AG04450 (cell line): ENCODE results near the gene OGFRL1. TPM values are rescaled to one million over a fixed set of nuclear protein-coding genes. Genes with fewer than 3 reads are reported as not detected.
"Not testable (repeated sequence)": the region's sequence is repeated elsewhere in the genome, so short reads cannot be mapped to it uniquely, and the experiment has no call there.

Source experiments
- CTCF ChIA-PET: fragments of 300-600, 350-600 bp; formaldehyde crosslinking; extraction: SDS; loops from one replicate; lab custom pipeline; 2022; ENCODE audit warnings: antibody characterized with exemption, inconsistent platforms; lab: Charles Lee
- POLR2A ChIA-PET: fragments of 350-600 bp; formaldehyde crosslinking; extraction: SDS; loops from one replicate; lab custom pipeline; 2021; ENCODE audit warnings: antibody characterized with exemption, inconsistent platforms; lab: Yijun Ruan, JAX
- DNase-seq: peaks from one replicate; pipeline ENCODE4 v3.0.0-alpha.2; 2011; ENCODE audit warnings: low read depth, low spot score
- H3K27ac ChIP-seq: one replicate; pipeline ENCODE4 v1.5.1; 2012; ENCODE audit warnings: low read depth, low read length, control low read depth
- H3K27me3 ChIP-seq: one replicate; pipeline ENCODE4 v1.6.0; 2012; ENCODE audit warnings: low read length; ENCODE audit not compliant: control insufficient read depth, insufficient read depth
- H3K4me3 ChIP-seq: 2 replicates; pipeline ENCODE4 v1.5.1; 2011; ENCODE audit warnings: mild to moderate bottlenecking, low read depth, low read length, control low read depth
- H3K9me3 ChIP-seq: 2 replicates; pipeline ENCODE4 v1.5.1; 2012; ENCODE audit warnings: low read length; ENCODE audit not compliant: control insufficient read depth, insufficient read depth
- polyA plus RNA-seq: library from polyadenylated mRNA; depleted of rRNA; stranded (reverse); fragments of >200 nt; gene quantifications from 2 replicates; pipeline ENCODE4 v1.2.3, GENCODE V29; 2011
- TF ChIP-seq, protein P1 (sequence below): IDR thresholded peaks from 2 replicates; pipeline ENCODE4 v1.5.1; 2011; ENCODE audit warnings: low read depth, low read length, control low read depth, inconsistent platforms

Gene OGFRL1
- polyA plus RNA-seq, 1 experiment: 16.6 TPM

DNA sequence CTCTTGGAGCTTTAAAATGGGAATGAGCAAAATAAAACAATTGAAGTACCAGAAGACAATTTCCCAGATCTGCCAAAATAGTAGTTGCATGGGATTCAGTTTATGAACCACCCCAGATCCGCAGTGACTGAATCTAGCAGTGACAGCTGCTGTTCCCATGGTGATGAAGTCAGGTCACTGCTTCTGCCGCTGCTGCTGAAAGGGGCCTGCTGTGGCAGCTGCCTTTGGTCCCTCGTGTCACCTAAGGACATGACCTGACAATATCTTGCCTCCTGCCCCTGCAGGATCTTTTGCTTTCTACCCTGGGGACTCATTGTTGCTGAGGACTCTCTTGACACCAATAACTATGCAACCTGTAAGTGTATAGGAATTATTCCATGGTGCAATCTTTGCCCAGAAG lies 34.3 kb upstream of the OGFRL1 start:
- no peak for DNase-seq
- CTCF ChIA-PET: no interaction called here
- TF ChIP-seq, protein P1, sequence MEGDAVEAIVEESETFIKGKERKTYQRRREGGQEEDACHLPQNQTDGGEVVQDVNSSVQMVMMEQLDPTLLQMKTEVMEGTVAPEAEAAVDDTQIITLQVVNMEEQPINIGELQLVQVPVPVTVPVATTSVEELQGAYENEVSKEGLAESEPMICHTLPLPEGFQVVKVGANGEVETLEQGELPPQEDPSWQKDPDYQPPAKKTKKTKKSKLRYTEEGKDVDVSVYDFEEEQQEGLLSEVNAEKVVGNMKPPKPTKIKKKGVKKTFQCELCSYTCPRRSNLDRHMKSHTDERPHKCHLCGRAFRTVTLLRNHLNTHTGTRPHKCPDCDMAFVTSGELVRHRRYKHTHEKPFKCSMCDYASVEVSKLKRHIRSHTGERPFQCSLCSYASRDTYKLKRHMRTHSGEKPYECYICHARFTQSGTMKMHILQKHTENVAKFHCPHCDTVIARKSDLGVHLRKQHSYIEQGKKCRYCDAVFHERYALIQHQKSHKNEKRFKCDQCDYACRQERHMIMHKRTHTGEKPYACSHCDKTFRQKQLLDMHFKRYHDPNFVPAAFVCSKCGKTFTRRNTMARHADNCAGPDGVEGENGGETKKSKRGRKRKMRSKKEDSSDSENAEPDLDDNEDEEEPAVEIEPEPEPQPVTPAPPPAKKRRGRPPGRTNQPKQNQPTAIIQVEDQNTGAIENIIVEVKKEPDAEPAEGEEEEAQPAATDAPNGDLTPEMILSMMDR: no peak
- POLR2A ChIA-PET: no interaction called here
- Histone ChIP-seq H3K27me3 (no peaks in the 10 kb centered on the region), H3K4me3 (no peak overlapping the region), H3K9me3 (no peaks in the 10 kb centered on the region), H3K27ac (no peak overlapping the region)

DNA sequence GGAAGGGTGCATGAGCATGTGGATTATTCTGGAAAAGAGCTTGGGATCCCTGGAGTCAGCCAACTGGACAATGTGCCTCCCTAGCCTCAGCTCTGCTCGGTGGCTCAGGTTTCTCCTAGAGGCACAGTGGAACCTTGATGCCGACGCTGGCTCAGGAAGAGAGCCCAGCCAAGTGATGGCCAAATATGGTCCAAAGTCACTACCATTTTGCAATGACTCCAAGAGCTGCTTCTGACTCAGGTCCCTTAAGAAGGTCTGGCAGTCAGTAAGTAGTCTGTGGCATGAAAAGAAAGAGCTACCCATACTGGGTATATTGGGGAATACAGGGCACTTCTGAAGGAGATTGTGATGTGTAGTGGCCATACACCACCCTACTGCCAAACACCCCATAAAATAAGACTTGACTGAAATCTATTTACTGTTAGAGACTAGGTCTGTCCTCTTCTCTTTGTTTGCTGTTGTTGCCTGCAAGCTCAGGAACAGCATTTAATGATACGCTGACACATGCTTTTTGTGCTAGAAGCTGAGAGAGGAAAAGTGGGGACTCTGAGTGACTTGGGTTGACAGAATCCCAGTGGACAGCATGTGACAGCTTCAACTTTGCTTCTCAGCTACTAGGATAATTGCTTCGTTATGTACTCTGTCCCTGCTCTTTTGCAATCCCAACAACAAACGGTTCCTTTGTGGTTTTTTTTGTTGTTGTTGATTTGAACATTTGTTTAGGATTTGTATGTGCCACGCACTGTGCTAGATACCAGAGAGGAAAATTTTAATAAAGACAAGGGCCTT lies 30.3 kb upstream of the OGFRL1 start:
- TF ChIP-seq, protein P1: no peak
- no peak overlapping the region for H3K4me3 ChIP-seq
- H3K27ac ChIP-seq: no peak overlapping the region
- H3K27me3 ChIP-seq: no peaks in the 10 kb centered on the region
- H3K9me3 ChIP-seq: no peaks in the 10 kb centered on the region
- DNase-seq: no peak
- CTCF ChIA-PET: interaction anchor here (0.7 to 2.0 kb wide), 2 partner anchors 34 to 68 kb away, joined by 6 to 12 read pairs; no protein-coding TSS in a partner anchor
- POLR2A ChIA-PET: no interaction called here

DNA sequence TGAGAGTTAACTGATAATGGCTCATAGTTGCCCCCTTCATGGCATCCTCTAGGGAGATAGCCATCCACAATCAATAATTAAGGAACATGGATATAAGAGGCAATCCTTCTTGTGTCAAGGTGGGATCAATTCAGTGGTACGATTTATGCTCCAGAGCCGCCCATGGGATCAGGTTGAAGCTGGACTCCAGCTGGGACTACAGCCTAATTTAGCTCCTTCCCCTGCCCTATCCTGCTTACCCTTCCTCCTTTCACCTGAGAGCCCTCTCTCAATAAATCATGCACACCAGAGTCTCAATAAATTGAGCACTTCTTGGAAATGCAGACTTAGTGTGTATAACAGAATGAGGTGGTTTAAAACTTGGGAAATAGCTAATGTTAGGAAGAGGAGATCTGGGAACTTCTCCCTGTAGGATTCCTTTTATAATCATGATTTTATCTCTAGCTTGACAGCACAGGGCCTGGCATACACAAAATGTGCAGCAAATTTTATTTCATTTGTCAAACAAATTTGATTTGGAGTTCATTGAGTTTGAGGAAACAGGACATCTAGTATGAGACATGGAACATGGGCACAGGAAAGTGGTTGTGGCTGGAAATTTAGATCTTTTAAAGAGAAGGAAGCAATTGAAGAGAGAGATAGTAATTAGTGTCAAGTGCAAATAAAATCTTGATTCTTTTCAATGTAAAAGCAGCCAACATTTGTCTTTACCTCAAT lies 28.6 kb upstream of the OGFRL1 start:
- TF ChIP-seq, protein P1: no peak
- POLR2A ChIA-PET: no interaction called here
- H3K9me3 ChIP-seq: no peaks in the 10 kb centered on the region
- H3K4me3 ChIP-seq: no peak overlapping the region
- H3K27me3 ChIP-seq: no peaks in the 10 kb centered on the region
- CTCF ChIA-PET: no interaction called here
- DNase-seq: no peak
- H3K27ac ChIP-seq: no peak overlapping the region

DNA sequence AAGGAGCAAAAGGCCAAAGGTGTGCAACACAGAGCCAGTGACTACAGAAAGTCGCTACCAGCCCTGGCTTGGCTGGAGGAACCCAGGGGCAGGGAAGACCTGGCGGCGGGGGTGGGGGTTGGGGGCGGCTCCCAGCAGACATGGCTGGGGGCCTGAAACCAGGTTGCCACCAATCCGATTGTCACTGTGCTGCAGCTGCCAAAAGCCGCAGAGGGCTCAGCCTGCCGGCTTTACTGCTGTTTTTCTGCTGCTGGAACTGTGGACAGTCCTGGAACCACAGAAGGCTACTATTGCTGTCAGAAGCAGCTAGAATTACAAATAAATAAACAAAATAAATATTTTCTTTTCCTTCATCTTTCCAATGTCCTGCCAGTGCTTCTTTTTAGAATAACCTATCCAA lies 25.7 kb upstream of the OGFRL1 start:
- no peaks in the 10 kb centered on the region for H3K27me3 ChIP-seq
- H3K4me3 ChIP-seq: no peak overlapping the region
- no peak for DNase-seq
- H3K9me3 ChIP-seq: no peaks in the 10 kb centered on the region; the same call in 1 of the 2 replicates
- TF ChIP-seq, protein P1: no peak
- CTCF ChIA-PET: no interaction called here
- POLR2A ChIA-PET: no interaction called here
- no peak overlapping the region for H3K27ac ChIP-seq

DNA sequence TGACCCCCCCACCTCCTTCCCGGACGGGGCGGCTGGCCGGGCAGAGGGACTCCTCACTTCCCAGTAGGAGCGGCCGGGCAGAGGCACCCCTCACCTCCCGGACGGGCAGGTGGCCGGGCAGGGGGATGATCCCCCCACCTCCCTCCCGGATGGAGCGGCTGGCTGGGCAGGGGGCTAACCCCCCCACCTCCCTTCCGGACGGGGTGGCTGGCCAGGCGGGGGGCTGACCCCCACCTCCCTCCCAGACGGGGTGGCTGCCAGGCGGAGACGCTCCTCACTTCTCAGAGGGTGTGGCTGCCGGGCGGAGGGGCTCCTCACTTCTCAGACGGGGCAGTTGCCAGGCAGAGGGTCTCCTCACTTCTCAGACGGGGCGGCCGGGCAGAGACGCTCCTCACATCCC lies 22.2 kb upstream of the OGFRL1 start:
- H3K27ac ChIP-seq, H3K4me3 ChIP-seq, POLR2A ChIA-PET, H3K9me3 ChIP-seq, DNase-seq, H3K27me3 ChIP-seq, CTCF ChIA-PET: not testable (repeated sequence)
